HFF-Myc (cell line): ENCODE data around the gene CDYL2.

Experiments
- DNase-seq: peaks from one replicate; pipeline ENCODE4 v3.0.0-alpha.2; 2011; ENCODE audit warnings: low read depth; ENCODE audit errors: extremely low read depth
- H3K4me3 ChIP-seq: replicated peaks from 2 replicates; pipeline ENCODE4 v1.5.1; 2011; ENCODE audit warnings: low read depth, mild to moderate bottlenecking, control low read depth, low read length
- TF ChIP-seq, protein P1 (sequence below): IDR thresholded peaks from 2 replicates; pipeline ENCODE4 v1.5.1; 2012; ENCODE audit warnings: mild to moderate bottlenecking, low read depth, low read length, control low read depth; ENCODE audit errors: missing control alignments

Gene CDYL2

DNA sequence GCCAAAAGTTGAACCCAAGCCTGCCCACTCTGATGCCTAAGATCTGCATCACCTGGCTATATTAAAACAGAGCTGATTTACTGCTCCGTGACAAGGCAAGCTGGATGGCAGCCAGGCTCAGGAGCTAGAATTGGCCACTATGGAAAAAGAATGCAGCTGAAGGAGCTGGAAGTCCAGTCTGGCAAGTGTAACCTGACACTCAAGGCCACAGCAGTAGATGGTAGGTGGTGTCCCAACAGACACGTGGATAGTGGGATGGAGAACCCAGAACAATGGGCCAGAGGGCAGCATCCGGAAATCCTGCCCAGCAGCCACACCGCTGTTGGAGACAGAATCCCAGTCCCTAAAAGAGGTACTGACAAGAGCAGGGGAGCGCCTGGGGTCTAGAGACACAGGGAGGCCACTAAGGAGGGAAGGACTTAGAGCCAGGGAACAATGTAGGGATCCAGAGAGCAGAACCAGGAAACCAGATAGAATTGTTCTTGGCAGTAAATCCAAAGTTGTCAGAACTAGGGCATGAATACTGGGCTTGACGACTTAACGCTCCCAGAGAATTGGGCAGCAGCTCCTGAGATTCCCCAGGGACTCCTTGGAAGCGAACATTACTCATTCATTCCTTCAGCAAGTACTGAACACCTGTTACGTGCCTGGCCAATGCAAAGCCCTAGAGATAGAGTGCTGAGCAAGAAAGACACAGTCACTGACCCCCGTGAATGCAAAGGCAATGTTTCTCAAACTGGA is 85.7 kb downstream of the CDYL2 start:
- DNase-seq = no peak
- TF ChIP-seq, protein P1, sequence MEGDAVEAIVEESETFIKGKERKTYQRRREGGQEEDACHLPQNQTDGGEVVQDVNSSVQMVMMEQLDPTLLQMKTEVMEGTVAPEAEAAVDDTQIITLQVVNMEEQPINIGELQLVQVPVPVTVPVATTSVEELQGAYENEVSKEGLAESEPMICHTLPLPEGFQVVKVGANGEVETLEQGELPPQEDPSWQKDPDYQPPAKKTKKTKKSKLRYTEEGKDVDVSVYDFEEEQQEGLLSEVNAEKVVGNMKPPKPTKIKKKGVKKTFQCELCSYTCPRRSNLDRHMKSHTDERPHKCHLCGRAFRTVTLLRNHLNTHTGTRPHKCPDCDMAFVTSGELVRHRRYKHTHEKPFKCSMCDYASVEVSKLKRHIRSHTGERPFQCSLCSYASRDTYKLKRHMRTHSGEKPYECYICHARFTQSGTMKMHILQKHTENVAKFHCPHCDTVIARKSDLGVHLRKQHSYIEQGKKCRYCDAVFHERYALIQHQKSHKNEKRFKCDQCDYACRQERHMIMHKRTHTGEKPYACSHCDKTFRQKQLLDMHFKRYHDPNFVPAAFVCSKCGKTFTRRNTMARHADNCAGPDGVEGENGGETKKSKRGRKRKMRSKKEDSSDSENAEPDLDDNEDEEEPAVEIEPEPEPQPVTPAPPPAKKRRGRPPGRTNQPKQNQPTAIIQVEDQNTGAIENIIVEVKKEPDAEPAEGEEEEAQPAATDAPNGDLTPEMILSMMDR = no peak
- no peak overlapping the region for H3K4me3 ChIP-seq

DNA sequence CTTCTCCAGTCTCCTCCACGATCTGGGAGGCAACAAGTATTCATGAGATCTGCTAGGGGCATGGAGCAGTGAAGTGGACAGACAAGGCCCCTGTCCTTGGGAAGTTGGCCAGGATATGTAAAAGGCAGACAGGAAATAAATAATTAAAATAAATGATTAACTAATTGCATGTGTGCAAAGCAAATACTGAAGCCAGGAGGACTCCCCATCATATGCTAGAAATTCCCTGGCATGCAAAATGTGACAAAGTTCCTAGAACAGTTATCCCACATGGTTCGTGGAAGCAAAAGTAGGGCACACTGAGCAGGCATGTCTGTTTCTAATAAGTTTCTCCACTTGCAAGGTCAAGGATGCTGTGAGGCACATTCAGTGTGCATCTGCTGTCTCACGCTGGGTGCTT is 86.8 kb downstream of the CDYL2 start:
- DNase-seq = no peak
- TF ChIP-seq, protein P1 = no peak
- H3K4me3 ChIP-seq = no peak overlapping the region

DNA sequence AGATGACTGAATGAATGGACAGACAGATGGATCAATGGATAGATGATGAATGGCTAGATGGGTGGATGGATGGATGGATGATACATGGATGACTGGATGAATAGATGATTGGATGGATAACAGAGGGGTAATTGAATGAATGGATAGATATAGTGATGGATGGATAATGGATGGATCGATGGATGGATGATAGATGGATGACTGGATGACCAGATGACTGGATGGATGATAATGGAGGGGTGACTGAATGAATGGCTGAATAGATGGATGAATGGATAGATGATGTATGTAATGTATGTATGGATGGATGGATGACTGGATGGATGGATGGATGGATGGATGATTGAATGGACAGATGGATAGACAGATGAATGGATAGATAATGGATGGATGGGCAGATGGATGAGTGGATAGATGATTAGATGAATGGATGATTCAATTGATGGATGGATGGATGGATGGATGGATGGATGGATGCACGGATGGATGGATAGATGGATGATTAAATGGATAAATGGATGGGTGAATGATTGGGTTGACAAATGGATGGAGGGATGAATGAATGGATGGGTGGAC is 87.7 kb downstream of the CDYL2 start:
- DNase-seq = no peak
- H3K4me3 ChIP-seq = no peak overlapping the region
- TF ChIP-seq, protein P1 = no peak

DNA sequence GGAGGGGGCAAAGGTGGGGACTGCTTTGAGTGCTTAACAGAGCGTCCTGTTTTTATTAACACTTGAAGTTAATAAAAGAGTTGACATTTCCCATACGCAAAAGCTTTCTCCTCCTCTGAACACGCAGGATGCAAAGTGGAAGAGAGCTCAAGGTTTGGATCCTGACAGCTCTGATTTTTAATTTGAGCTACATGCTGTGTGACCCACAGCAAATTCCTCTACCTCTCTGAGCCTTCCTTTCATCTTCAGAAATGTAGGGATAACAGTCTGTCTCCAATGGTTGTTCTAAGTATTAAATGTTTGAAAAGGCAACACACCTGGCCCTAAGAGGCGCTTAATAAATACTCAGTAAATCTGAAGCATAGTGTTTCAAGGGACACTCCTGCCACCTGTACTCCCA is 93.0 kb downstream of the CDYL2 start:
- no peak overlapping the region for H3K4me3 ChIP-seq

DNA sequence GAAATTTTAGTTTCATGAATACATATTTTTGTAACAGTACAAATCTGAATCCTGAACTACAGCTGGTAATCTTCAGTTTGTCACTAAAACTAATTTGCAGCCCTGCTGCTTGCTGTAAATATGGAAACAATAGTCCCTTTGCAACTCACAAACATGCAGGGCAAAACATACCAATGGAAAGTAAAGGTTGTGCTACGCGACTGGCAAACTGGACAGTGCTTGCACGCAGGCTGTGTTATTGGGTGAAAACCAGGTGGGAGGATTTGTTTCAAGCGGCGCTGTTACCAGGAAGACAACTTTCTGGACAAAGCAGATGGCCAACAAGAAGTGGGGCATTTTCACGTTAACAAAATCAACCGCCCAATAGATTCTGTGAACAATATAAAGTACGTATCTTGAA is 93.5 kb downstream of the CDYL2 start:
- no peak overlapping the region for H3K4me3 ChIP-seq
- DNase-seq = no peak
- TF ChIP-seq, protein P1 = no peak

More for the DNA sequence above, 93.0 kb downstream of the CDYL2 start:
- TF ChIP-seq, protein P1 = no peak
- DNase-seq = no peak

DNA sequence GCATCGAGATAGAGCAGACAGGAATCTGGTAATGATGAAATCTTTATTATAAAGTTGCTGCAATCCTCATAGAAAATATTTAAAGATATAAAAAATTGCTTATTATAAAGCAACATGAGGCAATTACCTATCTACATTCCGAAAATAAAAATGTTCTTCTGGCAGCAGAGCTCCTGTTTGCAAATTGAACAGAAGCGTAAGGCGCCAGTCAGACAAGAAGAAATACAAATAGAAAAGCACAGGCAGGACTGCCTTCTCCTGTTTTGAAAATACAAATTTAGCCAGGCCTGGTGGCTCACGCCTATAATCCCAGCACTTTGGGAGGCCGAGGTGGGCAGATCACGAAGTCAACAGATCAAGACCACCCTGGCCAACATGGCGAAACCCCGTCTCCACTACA is 95.6 kb downstream of the CDYL2 start:
- TF ChIP-seq, protein P1 = no peak
- no peak for DNase-seq
- no peak overlapping the region for H3K4me3 ChIP-seq
